PC-3 (cell line): Measurements from ENCODE around the gene CCDC13. TPM values are rescaled to one million over a fixed set of nuclear protein-coding genes. Genes with fewer than 3 reads are reported as not detected.

Source experiments
- ATAC-seq: fragments of 200-7000 bp; cut with Tn5 transposase; 2 replicates; pipeline ENCODE4 v1.9.1; 2020; ENCODE audit warnings: mild to moderate bottlenecking, moderate library complexity
- BruUV-seq: library from RNA; stranded (reverse); fragments of 400-500 nt; replicated peaks from 2 replicates; lab custom pipeline; 2021; lab: Mats Ljungman, UMichigan
- CTCF ChIA-PET: fragments of 300-600 bp; sonication (Branson Sonifier 250); formaldehyde crosslinking; loops from one replicate; lab custom pipeline; 2022; ENCODE audit warnings: antibody characterized with exemption; lab: Charles Lee
- POLR2A ChIA-PET: fragments of 300-600 bp; sonication (Branson Sonifier 250); formaldehyde crosslinking; loops from one replicate; lab custom pipeline; 2022; ENCODE audit warnings: antibody characterized with exemption; ENCODE audit not compliant: unreplicated experiment; lab: Charles Lee
- DNase-seq: peaks from one replicate; pipeline ENCODE4 v3.0.0-alpha.2; 2015
- H2AFZ ChIP-seq: fragments of 300-600 bp; sonication (generic); 2 replicates; pipeline ENCODE4 v1.6.0; 2016; ENCODE audit warnings: antibody characterized with exemption, low read length
- H3F3A ChIP-seq: fragments of 300-600 bp; sonication (generic); one replicate; pipeline ENCODE4 v1.6.0; 2017; ENCODE audit warnings: antibody characterized with exemption, low read length, control low read depth, mild to moderate bottlenecking; ENCODE audit not compliant: unreplicated experiment
- H3K27ac ChIP-seq: fragments of 300-600 bp; sonication (generic); 2 replicates; pipeline ENCODE4 v1.5.1; 2016; ENCODE audit warnings: mild to moderate bottlenecking, low read length
- H3K27me3 ChIP-seq: fragments of 300-600 bp; sonication (generic); 2 replicates; pipeline ENCODE4 v1.6.1; 2016; ENCODE audit warnings: low read length, mixed read lengths
- H3K36me3 ChIP-seq: fragments of 300-600 bp; sonication (generic); 2 replicates; pipeline ENCODE4 v1.6.1; 2016; ENCODE audit warnings: low read depth, mixed run types, low read length, mixed read lengths
- H3K4me1 ChIP-seq: fragments of 300-600 bp; sonication (generic); 2 replicates; pipeline ENCODE4 v1.5.1; 2016; ENCODE audit warnings: low read length; ENCODE audit not compliant: insufficient read depth
- H3K4me2 ChIP-seq: fragments of 300-600 bp; sonication (generic); 2 replicates; pipeline ENCODE4 v1.6.0; 2016; ENCODE audit warnings: low read length
- H3K4me3 ChIP-seq: fragments of 300-600 bp; sonication (generic); 2 replicates; pipeline ENCODE4 v1.5.1; 2016; ENCODE audit warnings: mild to moderate bottlenecking, low read length, mixed read lengths
- H3K79me2 ChIP-seq: fragments of 300-600 bp; sonication (generic); 2 replicates; pipeline ENCODE4 v1.6.1; 2017; ENCODE audit warnings: low read length, mixed read lengths
- H3K9ac ChIP-seq: fragments of 300-600 bp; sonication (generic); 2 replicates; pipeline ENCODE4 v1.6.0; 2016; ENCODE audit warnings: mild to moderate bottlenecking, low read length
- H3K9me2 ChIP-seq: fragments of 300-600 bp; sonication (generic); replicated peaks from 2 replicates; pipeline ENCODE4 v1.6.1; 2016; ENCODE audit warnings: mixed run types, low read length, mixed read lengths
- H3K9me3 ChIP-seq: fragments of 300-600 bp; sonication (generic); 2 replicates; pipeline ENCODE4 v1.6.1; 2016; ENCODE audit warnings: low read length, mixed read lengths
- H4K20me1 ChIP-seq: fragments of 300-600 bp; sonication (generic); 2 replicates; pipeline ENCODE4 v1.6.1; 2016; ENCODE audit warnings: low read length, mixed read lengths
- CTCF ChIP-seq: fragments of 300-600 bp; sonication (generic); conservative IDR thresholded peaks from 2 replicates; pipeline ENCODE4 v1.5.1; 2017; ENCODE audit warnings: antibody characterized with exemption, low read depth, mild to moderate bottlenecking, low read length
- EZH2 ChIP-seq: fragments of 300-600 bp; sonication (generic); IDR thresholded peaks from one replicate; pipeline ENCODE4 v1.6.1; 2017; ENCODE audit warnings: antibody characterized with exemption, mild to moderate bottlenecking, low read length; ENCODE audit not compliant: unreplicated experiment
- EZH2phosphoT487 ChIP-seq: fragments of 300-600 bp; sonication (generic); IDR thresholded peaks from 2 replicates; pipeline ENCODE4 v1.6.1; 2018; ENCODE audit warnings: mild to moderate bottlenecking, antibody characterized with exemption, low read length, borderline replicate concordance
- intact Hi-C: fragments of 100-400 bp; cut with micrococcal nuclease; formaldehyde crosslinking; loops from 2 replicates; pipeline ENCODE4 v1.9.0; 2023
- total RNA-seq: library from RNA; depleted of rRNA; stranded (reverse); fragments of >200 nt; gene quantifications from 2 replicates; pipeline ENCODE4 v1.2.3, GENCODE V29; 2014

Gene CCDC13
- total RNA-seq, 1 experiment from 2014 or later, result 0.47 TPM

- BruUV-seq, result no TSS peak
- Histone ChIP-seq H3K9me3 (no peaks in the 10 kb centered on the region), H3K27me3 (no peaks in the 10 kb centered on the region), H3K9ac (no peak overlapping the region), H3K79me2 (no peaks in the 10 kb centered on the region), H3K4me3 (no peak overlapping the region), H3K27ac (no peak overlapping the region), H3K9me2 (no peaks in the 10 kb centered on the region), H3K36me3 (no peaks in the 10 kb centered on the region), H3K4me2 (no peak overlapping the region), H2AFZ (no peak overlapping the region), H4K20me1 (no peaks in the 10 kb centered on the region), H3F3A (no peaks in the 10 kb centered on the region), H3K4me1 (no peaks in the 10 kb centered on the region)
- ATAC-seq (no peak), DNase-seq (no peak)
- intact Hi-C loops, result no loop called here
- ChIA-PET CTCF (no interaction called here), POLR2A (no interaction called here)
- no peak for TF ChIP-seq EZH2phosphoT487
- no peak for TF ChIP-seq CTCF
- TF ChIP-seq EZH2, result no peak
Observed at GRCh38 chr3:42730294-42730693, 42.8 kb downstream of the CCDC13 start.

- Histone ChIP-seq H3K79me2 (no peaks in the 10 kb centered on the region), H4K20me1 (no peaks in the 10 kb centered on the region), H3K4me1 (no peaks in the 10 kb centered on the region), H3K9me3 (no peaks in the 10 kb centered on the region), H3F3A (no peaks in the 10 kb centered on the region), H3K9ac (no peak overlapping the region), H3K4me2 (no peak overlapping the region), H3K9me2 (no peaks in the 10 kb centered on the region), H3K36me3 (no peaks in the 10 kb centered on the region), H3K4me3 (no peak overlapping the region), H3K27me3 (no peaks in the 10 kb centered on the region), H2AFZ (no peak overlapping the region), H3K27ac (no peak overlapping the region)
- CTCF ChIA-PET, result no interaction called here
- BruUV-seq, result no TSS peak
- no peak for ATAC-seq
- DNase-seq, result no peak
- POLR2A ChIA-PET, result no interaction called here
- intact Hi-C loops, result no loop called here
- no peak for TF ChIP-seq CTCF
- TF ChIP-seq EZH2, result no peak
- TF ChIP-seq EZH2phosphoT487, result no peak
Observed at GRCh38 chr3:42729404-42730145, 43.5 kb downstream of the CCDC13 start.

- TF ChIP-seq EZH2phosphoT487, result no peak
- no peak for TF ChIP-seq CTCF
- TF ChIP-seq EZH2, result no peak
- no peaks in the 10 kb centered on the region for H3K79me2 ChIP-seq
- H3K9ac ChIP-seq, result no peak overlapping the region
- ATAC-seq (no peak), DNase-seq (no peak)
- no peaks in the 10 kb centered on the region for H3K9me2 ChIP-seq
- no peak overlapping the region for H3K27ac ChIP-seq
- no peaks in the 10 kb centered on the region for H3K4me1 ChIP-seq
- no peak overlapping the region for H3K4me3 ChIP-seq
- intact Hi-C loops, result no loop called here
- H3F3A ChIP-seq, result no peaks in the 10 kb centered on the region
- no peak overlapping the region for H2AFZ ChIP-seq
- no TSS peak for BruUV-seq
- no peaks in the 10 kb centered on the region for H4K20me1 ChIP-seq
- H3K36me3 ChIP-seq, result no peaks in the 10 kb centered on the region
- no peak overlapping the region for H3K4me2 ChIP-seq
- no peaks in the 10 kb centered on the region for H3K9me3 ChIP-seq
- POLR2A ChIA-PET, result no interaction called here
- H3K27me3 ChIP-seq, result no peaks in the 10 kb centered on the region
- CTCF ChIA-PET, result no interaction called here
Observed at GRCh38 chr3:42728668-42729364, 44.2 kb downstream of the CCDC13 start.
